GM12872 (cell line): Measurements from ENCODE around the gene TMEM207.

Source experiments
- TF ChIP-seq, protein P1 (sequence below): IDR thresholded peaks from 3 replicates; pipeline ENCODE4 v1.5.1; 2011; ENCODE audit warnings: low read depth, mild to moderate bottlenecking, low read length, moderate library complexity; ENCODE audit not compliant: insufficient read depth

TMEM207 gene

DNA sequence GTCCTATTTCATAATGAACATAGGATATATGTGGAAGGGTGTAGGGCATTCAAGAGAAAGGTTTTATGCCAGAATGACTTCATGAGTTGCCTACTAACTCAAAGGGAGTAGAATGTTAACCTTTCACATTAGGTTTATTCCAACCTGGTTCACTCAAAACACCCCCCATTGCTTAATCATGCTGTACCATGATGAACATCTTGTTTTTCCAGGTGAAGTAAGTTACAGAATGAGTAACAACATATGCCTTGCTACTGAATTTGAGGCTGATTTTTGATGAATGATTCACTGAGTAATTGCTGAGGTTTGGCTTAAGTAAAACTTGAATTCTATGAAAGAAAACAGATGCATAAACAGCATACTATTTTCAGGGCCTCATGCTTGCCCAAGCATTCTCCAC is 67.6 kb downstream of the TMEM207 start:
- TF ChIP-seq, protein P1, sequence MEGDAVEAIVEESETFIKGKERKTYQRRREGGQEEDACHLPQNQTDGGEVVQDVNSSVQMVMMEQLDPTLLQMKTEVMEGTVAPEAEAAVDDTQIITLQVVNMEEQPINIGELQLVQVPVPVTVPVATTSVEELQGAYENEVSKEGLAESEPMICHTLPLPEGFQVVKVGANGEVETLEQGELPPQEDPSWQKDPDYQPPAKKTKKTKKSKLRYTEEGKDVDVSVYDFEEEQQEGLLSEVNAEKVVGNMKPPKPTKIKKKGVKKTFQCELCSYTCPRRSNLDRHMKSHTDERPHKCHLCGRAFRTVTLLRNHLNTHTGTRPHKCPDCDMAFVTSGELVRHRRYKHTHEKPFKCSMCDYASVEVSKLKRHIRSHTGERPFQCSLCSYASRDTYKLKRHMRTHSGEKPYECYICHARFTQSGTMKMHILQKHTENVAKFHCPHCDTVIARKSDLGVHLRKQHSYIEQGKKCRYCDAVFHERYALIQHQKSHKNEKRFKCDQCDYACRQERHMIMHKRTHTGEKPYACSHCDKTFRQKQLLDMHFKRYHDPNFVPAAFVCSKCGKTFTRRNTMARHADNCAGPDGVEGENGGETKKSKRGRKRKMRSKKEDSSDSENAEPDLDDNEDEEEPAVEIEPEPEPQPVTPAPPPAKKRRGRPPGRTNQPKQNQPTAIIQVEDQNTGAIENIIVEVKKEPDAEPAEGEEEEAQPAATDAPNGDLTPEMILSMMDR: no peak

- TF ChIP-seq, protein P1: no peak
These were observed 68.3 kb downstream of the TMEM207 start for GRCh38 chr3:190381441-190381840.

GRCh38 chr3:190380184-190380583 is 69.5 kb downstream of the TMEM207 start:
- TF ChIP-seq, protein P1: no peak
